ENCODE results near the gene MED9. TPM values are rescaled to one million over a fixed set of nuclear protein-coding genes. Genes with fewer than 3 reads are reported as not detected.

The MED9 gene
- total and polyA plus RNA-seq, 2 of the 8 experiments (the other 6 are each of a cell fraction or from before 2014, with no cell fraction given), result 15.8 to 19.7 TPM

- no peak for TF ChIP-seq RNF2 (IDR thresholded peaks at IDR 0.05; ENCODE audit: borderline replicate concordance, low read depth, low read length, missing control alignments, poor library complexity, severe bottlenecking)
Observed at GRCh38 chr17:17479209-17479608, 2.4 kb downstream of the MED9 start (continued).
